GM18909 (cell line): ENCODE results near the gene FBXO47.

ENCODE experiments used
- ATAC-seq: cut with Tn5 transposase; IDR thresholded peaks from one replicate; pipeline ENCODE4 v1.9.1; 2021; ENCODE audit warnings: mild to moderate bottlenecking; ENCODE audit not compliant: unreplicated experiment, poor library complexity

Gene FBXO47, protein sequence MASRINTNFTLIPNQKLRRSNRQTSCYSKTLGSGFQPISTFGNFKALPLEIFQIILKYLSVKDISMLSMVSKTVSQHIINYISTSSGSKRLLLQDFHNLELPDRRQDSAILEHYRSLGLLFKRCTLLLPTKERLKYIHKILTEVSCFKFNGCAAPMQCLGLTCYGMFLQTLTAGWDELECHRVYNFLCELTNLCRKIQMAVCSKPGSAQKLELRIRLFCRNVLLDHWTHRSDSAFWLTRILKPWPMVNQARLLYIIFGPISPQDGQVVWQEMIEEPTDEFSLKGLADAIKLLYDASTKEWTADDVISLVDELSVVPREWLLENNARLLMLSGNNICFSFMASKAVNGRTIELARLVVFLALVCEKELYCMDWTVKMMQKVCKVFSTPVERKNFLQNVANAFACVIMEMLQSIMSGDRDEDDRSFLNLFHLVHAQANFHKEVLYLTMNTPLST

GRCh38 chr17:38967290-38967738 lies at the start of gene FBXO47:
Gene FBXO47 (minus strand): TSS chr17:38967403. CDS start chr17:38963025, 4,378 bp downstream.
- ATAC-seq, result no peak

DNA sequence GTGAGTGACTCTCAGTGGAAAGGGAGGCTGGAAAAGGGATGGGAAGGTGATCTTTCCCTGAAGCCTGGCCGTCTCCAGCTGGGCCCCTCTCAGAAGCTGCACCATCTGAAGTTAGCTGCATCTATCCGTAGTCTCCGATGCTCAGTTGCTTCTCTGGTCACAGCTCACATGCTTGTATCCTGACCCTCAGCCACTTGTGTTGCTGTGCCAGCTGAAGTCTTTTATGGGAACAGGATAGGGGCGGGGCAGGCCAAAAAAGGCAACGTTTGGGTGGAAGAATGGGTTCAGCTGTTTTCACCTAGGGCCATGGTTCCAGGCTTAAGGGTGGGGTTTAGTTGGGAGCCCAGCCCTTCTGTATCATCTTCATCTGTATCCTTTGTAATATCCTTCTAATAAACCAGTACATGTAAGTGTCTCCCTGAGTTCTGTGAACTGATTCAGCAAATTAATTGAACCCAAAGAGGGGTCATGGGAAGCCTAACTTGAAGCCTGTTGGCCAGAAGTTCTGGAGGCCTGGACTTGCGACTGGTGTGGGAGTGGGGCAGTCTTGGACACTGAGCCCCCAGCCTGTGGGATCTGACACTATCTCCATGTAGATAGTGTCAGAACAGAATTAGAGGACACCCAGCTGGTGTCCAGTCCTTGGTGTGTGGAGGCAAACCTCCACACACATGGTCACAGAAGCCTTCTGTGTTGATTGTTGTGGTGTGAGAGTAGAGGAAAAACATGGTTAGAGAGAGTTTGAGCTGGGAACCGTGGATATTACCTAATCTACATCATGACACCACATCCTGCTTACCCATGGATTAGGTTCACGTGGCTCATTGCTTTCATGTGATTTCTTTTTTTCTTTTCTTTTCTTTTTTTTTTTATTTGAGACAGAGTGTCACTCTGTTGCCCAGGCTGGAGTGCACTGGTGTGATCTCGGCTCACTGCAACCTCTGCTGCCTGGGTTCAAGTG lies 49.3 kb upstream of the FBXO47 start:
- no peak for ATAC-seq

GRCh38 chr17:39015546-39015935 lies 48.3 kb upstream of the FBXO47 start:
- ATAC-seq, result no peak

- no peak for ATAC-seq
Observed at GRCh38 chr17:39014795-39015545, 47.8 kb upstream of the FBXO47 start.

DNA sequence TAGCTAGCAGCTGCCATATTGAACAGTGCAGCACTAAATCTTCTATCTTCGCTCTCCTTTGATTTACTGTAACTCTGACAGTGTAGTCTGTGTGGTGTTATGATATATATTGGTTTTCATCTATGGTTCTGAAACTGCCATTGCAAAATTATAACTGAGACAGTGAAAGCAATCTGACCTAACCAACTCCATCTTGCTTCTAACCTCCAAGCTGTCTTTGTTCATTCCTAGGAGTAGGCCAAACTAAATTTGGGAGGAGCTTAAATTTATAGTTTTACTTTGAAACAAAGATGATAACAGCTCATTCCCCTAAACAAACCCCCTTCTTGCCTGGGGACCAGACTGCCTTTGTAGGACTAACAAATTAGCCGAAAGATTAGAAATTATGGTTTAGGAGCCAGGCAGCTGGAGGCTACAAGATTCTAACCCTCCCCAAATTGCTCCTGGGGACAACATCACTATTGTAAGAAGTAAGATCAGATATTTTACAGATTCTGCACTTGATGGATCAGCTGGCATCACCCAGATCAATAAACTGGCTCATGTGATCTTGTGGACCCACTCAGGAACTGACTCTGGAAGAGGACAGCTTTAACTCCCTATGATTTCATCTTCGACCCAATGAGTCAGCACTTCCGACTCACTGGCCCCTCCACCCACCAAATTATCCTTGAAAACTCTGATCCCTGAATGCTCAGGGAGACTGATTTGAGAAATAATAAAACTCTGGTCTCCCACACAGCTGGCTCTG lies 47.0 kb upstream of the FBXO47 start:
- no peak for ATAC-seq

DNA sequence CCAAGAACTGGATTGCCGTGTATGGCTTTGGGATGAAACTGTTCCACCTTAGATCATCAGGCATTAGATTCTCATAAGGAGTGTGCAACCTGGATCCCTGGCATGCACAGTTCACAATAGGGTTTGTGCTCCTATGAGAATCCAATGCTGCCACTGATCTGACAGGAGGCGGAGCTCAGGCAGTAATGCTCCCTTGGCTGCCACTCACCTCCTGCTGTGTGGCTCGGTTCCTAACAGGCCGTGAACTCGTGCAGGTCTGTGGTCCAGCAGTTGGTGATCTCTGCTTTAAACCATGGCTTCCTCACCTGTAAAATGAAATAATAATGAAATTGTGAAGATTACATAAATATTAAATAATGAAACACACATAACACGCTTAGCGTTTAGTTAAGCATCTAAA lies 45.5 kb upstream of the FBXO47 start:
- ATAC-seq, result no peak

GRCh38 chr17:39011907-39012468 lies 44.8 kb upstream of the FBXO47 start:
- no peak for ATAC-seq

- ATAC-seq, result no peak
Observed at GRCh38 chr17:39009581-39010001, 42.4 kb upstream of the FBXO47 start.

- ATAC-seq, result no peak
Observed at GRCh38 chr17:39008633-39009032, 41.4 kb upstream of the FBXO47 start.

DNA sequence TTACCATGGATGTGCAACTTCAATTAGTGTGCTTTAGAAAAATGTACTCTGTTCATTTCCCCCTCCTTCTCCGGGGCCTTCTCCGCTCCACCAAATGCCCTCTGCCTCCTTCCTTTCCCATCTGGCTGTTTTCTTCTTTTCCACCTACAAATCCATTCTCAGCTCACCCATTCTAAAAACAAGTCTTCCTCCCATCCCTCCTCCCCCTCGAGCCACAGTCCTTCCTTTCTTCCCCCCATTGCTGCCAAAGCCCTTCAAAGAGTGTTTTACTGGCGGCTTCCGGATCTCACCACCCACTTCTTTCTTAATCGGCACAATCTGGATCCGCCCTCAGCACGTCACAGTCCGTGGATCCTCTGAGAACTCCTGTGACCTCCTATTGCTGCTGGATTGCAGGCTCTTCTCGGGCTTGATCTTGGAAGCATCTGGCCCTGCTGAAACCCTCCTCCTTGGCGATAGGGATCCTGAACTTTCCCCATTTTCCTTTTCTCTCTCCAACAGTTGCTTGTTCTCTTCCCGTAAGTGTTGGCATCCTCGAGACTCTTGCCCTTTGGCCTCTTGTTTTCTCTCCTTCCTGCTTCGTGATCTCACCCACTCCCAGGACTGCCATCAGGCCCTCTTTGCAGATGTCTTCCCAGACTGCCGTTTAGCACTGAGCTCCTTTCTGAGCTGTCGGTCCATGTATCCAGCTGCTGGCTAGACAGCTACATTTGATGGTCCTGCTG lies 36.0 kb upstream of the FBXO47 start:
- ATAC-seq, result no peak

- ATAC-seq, result no peak
Observed at GRCh38 chr17:39001703-39002637, 34.8 kb upstream of the FBXO47 start.

- ATAC-seq, result no peak
Observed at GRCh38 chr17:39000021-39000601, 32.9 kb upstream of the FBXO47 start.

DNA sequence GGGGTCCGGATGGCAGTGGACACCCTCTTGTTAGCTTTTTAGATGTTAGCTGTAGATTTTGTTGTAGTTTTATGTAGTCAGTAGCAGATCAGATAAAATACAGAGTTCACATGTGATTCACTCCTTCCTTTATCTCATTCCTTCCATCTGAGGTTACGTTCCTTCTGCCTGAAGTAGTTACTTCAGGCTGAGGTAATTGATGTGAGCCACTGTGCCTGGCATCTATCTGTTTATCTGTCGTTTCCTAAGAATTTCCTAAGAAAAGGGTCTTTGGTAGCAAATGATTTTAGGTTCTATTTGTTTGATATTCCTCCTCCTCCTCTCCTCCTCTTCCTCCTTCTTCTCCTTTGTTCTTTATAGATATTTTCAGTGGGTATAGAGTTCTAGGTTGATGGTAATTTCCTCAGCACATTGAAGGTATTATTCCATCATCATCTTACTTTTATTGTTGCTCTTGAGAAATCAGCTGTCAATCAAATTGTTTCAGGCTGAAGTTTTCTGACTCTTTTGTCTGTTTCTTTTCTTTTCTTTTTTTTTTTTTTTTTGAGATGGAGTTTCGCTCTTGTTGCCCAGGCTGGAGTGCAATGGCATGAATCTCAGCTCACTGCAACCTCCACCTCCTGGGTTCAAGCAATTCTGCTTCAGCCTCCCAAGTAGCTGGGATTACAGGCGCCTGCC lies 29.6 kb upstream of the FBXO47 start:
- ATAC-seq, result no peak

GRCh38 chr17:38994026-38994425 lies 26.8 kb upstream of the FBXO47 start:
- no peak for ATAC-seq

DNA sequence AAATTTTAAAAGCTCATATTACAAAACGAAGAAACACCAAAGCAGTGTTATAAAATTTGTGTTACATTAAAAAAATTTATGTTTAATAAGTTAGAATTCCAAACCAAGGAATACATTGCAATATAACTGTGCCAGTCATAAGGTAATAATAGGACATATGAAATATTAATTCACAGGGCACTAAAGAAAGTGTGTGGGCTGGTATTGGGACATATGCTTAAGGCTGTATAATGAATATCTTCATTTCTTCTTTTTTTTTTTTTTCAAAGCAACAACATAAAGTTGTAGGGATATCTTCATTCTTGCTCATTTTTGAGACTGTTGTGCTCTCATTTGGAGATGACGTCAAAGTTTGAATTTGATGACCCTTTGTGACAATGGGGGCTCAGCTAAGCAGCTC lies 17.5 kb upstream of the FBXO47 start:
- ATAC-seq, result no peak

DNA sequence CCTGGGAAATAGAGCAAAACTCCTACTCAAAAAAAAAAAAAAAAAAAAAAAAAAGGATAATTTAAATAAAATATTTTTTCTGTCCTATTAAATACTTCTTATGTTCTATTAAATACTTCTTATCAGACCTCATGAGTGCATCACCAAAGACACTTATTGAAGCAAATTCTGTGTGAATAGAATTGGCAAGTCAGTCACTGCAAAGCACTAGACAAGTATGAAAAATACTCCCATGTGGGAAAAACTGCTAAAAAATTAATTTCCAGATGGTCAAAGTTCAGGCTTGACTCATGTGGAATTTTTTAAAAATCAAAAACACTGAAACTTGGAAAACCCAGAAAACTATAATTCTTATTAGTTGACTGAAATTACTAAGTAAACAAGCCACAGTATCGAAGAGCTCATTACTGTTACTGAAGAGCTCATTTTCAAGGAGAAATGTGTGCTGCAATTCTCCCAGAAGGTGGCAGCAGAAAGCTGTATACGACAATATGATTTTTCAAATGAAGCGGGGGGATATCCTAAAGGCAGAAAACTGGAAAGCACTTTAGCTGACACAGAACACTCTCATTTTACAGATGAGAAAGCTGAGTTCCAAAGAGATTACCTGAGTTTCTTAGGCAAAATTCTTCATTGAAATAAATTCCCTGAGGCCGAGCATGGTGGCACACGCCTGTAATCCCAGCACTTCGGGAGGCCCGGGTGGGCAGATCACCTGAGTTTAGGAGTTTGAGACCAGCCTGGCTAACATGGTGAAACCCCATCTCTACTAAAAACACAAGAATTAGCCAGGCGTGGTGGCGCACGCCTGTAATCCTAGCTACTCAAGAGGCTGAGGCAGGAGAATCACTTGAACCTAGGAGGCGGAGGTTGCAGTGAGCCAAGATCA lies 15.9 kb upstream of the FBXO47 start:
- no peak for ATAC-seq
